GM12865 (cell line): ENCODE measurements around the gene AACS.

Source experiments
- DNase-seq: peaks from one replicate; pipeline ENCODE4 v3.0.0; 2010; ENCODE audit warnings: low read depth
- H3K4me3 ChIP-seq: 2 replicates; pipeline ENCODE4 v1.5.1; 2011; ENCODE audit warnings: mild to moderate bottlenecking, low read depth, low read length, control low read depth
- CTCF ChIP-seq: IDR thresholded peaks from 2 replicates; pipeline ENCODE4 v1.5.1; 2011; ENCODE audit warnings: low read length, control low read depth, low read depth, inconsistent platforms; ENCODE audit not compliant: insufficient read depth; ENCODE audit errors: missing control alignments

Gene AACS

GRCh38 chr12:125097427-125097826 is 32.2 kb downstream of the AACS start:
- H3K4me3 ChIP-seq, result no peak overlapping the region
- TF ChIP-seq CTCF, result no peak
- DNase-seq, result no peak

- no peak for TF ChIP-seq CTCF
- no peak for DNase-seq
- H3K4me3 ChIP-seq, result no peak overlapping the region
Measured at GRCh38 chr12:125098676-125099408, 33.6 kb downstream of the AACS start.

GRCh38 chr12:125099409-125099782 is 34.2 kb downstream of the AACS start:
- no peak for TF ChIP-seq CTCF
- H3K4me3 ChIP-seq, result no peak overlapping the region
- DNase-seq, result no peak

DNA sequence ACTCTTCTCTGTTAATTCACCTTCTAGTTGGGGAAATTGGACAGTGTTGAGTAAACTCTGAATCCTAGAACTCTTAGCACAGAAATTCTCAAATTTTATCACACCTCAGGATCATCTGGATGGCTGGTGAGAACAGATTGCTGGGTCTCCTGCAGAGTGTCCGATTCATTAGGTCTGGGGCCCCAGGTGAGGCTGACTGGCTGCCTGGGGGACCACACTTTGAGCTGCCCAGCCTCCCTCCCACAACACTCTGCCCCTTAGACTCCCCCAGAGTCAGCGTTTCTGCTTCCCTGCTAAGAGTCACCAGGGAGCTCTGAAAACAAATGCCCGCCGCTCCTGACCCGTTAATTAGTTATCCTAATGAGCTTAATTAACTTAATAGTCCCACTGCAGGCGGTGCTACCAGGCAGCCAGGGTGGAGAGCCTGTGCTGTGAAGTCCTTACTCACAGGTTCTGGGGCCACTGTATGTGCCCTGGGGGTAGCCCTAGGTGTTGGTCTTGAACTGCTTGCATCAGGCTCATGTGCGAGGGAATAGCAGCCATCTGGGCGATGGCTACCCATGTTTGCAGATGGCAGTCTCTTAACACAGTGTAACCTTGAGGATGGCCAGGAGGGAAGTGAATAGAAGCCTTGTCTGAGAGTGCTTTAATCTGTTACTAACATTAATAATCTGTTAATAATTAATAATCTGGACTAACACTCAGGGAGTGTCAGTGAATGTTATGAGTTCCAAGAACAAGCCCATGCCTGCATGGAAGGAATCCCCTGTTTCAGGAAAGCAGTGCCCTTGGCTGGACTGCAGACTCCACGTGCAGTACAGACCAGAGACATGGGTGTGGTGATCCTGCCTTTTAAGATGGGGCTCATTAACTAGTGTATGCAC is 35.6 kb downstream of the AACS start:
- no peak overlapping the region for H3K4me3 ChIP-seq
- DNase-seq, result no peak

GRCh38 chr12:125104982-125105381 is 39.7 kb downstream of the AACS start:
- TF ChIP-seq CTCF, result no peak
- DNase-seq, result no peak
- no peak overlapping the region for H3K4me3 ChIP-seq

More for the DNA sequence above, 35.6 kb downstream of the AACS start:
- no peak for TF ChIP-seq CTCF

DNA sequence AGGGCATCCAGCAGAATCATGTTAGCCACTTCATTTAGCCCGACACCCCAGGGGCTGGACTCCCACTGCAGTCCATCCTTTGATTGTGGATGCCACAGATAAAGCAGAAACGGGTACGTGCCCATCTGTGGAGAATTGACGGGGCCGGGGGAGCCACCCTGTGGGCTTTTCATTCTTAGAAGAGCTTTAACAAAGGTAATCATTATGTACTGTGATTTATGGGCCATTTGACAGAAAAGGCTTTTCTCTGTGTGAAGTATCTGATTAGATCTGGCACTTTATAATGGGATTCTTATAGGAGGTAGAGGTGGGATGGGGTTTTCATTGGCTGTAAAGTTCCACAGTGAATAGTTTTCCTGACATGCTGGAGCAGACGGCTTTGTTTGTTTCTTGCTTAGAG is 40.4 kb downstream of the AACS start:
- no peak overlapping the region for H3K4me3 ChIP-seq
- DNase-seq, result no peak
- no peak for TF ChIP-seq CTCF
